ENCODE data around the gene DBP. TPM values are rescaled to one million over a fixed set of nuclear protein-coding genes. Genes with fewer than 3 reads are reported as not detected.

The DBP gene
- polyA plus RNA-seq, 3 donors = 12.8 to 22.3 (median 17.5) TPM

DNA sequence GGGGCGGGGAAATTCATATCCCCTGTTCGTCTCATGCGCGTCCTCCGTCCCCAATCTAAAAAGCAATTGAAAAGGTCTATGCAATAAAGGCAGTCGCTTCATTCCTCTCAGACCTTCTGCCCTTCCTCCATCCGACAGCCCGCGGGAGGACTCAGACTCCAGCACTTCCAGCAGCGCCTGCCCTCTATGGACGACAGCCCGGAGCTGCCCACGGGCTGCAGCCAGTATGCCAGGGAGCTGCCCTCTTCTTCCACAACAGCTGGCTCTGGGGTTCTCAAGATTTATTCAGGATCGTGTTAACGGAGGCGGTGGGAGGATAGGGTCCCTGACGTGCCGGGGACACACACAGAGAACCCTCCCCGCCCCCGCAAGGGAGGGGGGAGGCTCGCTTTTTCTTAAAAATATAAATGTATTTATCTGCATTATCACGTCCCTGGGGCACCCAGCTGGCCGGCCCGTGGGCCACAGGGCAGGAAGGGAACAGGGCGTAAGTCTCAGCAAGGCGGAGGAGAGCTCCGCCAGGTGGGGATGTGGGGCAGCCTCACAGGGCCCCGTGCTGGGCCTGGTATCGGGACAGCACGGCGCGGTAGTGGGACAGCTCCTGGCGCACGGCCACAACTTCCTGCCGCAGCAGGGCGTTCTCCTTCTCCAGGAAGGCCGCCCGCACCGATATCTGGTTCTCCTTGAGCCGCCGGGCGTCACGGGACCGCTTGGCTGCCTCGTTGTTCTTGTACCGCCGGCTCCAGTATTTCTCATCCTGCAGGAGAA lies 6.7 kb downstream of the DBP start:
- H3K27ac ChIP-seq (ENCODE audit: low read depth in 1 of 2, low read length in 2 of 2) = peak overlapping the region; percentile 52 to 62

DNA sequence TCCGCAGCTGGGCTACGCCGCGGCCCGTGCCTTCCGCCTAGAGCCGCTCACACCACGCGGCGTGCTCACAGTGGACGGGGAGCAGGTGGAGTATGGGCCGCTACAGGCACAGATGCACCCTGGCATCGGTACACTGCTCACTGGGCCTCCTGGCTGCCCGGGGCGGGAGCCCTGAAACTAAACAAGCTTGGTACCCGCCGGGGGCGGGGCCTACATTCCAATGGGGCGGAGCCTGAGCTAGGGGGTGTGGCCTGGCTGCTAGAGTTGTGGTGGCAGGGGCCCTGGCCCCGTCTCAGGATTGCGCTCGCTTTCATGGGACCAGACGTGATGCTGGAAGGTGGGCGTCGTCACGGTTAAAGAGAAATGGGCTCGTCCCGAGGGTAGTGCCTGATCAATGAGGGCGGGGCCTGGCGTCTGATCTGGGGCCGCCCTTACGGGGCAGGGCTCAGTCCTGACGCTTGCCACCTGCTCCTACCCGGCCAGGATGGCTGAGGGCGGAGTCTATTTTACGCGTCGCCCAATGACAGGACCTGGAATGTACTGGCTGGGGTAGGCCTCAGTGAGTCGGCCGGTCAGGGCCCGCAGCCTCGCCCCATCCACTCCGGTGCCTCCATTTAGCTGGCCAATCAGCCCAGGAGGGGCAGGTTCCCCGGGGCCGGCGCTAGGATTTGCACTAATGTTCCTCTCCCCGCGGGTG lies 7.4 kb downstream of the DBP start:
- WGBS (ENCODE audit: insufficient coverage) = 86% methylated on average over 44 of the region's 48 CpGs
- no peak overlapping the region for H3K9ac ChIP-seq (ENCODE audit: insufficient read depth, low read length, poor library complexity, severe bottlenecking)
- H3K27ac ChIP-seq (ENCODE audit: low read depth in 1 of 2, low read length in 2 of 2) = no peak overlapping the region
- H4K20me1 ChIP-seq (ENCODE audit: insufficient read depth, low read length) = peaks cover 39% of the 10 kb centered on the region
- no peak for DNase-seq
- H3K27me3 Mint-ChIP-seq (ENCODE audit: low read depth in 3 of 3) = no peaks in the 10 kb centered on the region
- no peak overlapping the region for H2AFZ ChIP-seq (ENCODE audit: insufficient read depth, low read depth, low read length, poor library complexity, severe bottlenecking)
- H3K4me3 Mint-ChIP-seq = no peak overlapping the region
- H3K27ac Mint-ChIP-seq = peak overlapping the region in 2 of 7 donors; percentile 18 to 68
- H3K36me3 ChIP-seq (replicated peaks in 1 of 2; ENCODE audit: control insufficient read depth in 1 of 2, insufficient read depth in 2 of 2, low read length in 2 of 2) = peaks cover 27 to 55% of the 10 kb centered on the region in 2 donors
- H3K9me3 ChIP-seq (replicated peaks in 1 of 2; ENCODE audit: control insufficient read depth in 1 of 2, insufficient read depth in 1 of 2, low read length in 2 of 2) = no peaks in the 10 kb centered on the region
- peaks cover 63 to 70% of the 10 kb centered on the region in 2 donors for H3K4me1 ChIP-seq (ENCODE audit: control insufficient read depth in 1 of 2, insufficient read depth in 2 of 2, low read length in 2 of 2)
- H3K4me3 ChIP-seq (replicated peaks in 1 of 3; ENCODE audit: low read depth in 2 of 3, low read length in 3 of 3) = no peak overlapping the region
- H3K79me2 ChIP-seq (ENCODE audit: insufficient read depth, low read length) = peaks cover 20% of the 10 kb centered on the region
- H3K4me1 Mint-ChIP-seq = peaks cover 56% of the 10 kb centered on the region
- H3K9me3 Mint-ChIP-seq = peaks cover 0 to 3% (median 0%) of the 10 kb centered on the region in 7 donors
- intact Hi-C loops (cut with micrococcal nuclease) = loop anchor here in 1 of 2 donors (10.0 kb wide), 2 partner anchors 305 to 335 kb away; partner anchors contain the start of genes EMP3 and FTL
- H3K36me3 Mint-ChIP-seq = peaks cover 30 to 51% of the 10 kb centered on the region in 2 donors
- H3K4me2 ChIP-seq (replicated peaks; ENCODE audit: extremely low read depth, low read length, poor library complexity, severe bottlenecking) = no peak overlapping the region
- no peaks in the 10 kb centered on the region for H3K27me3 ChIP-seq (ENCODE audit: control insufficient read depth in 2 of 2, insufficient read depth in 2 of 2, low read length in 2 of 2)
- TF ChIP-seq, protein P1, sequence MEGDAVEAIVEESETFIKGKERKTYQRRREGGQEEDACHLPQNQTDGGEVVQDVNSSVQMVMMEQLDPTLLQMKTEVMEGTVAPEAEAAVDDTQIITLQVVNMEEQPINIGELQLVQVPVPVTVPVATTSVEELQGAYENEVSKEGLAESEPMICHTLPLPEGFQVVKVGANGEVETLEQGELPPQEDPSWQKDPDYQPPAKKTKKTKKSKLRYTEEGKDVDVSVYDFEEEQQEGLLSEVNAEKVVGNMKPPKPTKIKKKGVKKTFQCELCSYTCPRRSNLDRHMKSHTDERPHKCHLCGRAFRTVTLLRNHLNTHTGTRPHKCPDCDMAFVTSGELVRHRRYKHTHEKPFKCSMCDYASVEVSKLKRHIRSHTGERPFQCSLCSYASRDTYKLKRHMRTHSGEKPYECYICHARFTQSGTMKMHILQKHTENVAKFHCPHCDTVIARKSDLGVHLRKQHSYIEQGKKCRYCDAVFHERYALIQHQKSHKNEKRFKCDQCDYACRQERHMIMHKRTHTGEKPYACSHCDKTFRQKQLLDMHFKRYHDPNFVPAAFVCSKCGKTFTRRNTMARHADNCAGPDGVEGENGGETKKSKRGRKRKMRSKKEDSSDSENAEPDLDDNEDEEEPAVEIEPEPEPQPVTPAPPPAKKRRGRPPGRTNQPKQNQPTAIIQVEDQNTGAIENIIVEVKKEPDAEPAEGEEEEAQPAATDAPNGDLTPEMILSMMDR (IDR thresholded peaks at IDR 0.05) = no peak

More for the DNA sequence above, 6.7 kb downstream of the DBP start:
- H3K4me2 ChIP-seq (replicated peaks; ENCODE audit: extremely low read depth, low read length, poor library complexity, severe bottlenecking) = peak overlapping the region; percentile 69
- peak overlapping the region; percentile 25 for H3K9ac ChIP-seq (ENCODE audit: insufficient read depth, low read length, poor library complexity, severe bottlenecking)
- H4K20me1 ChIP-seq (ENCODE audit: insufficient read depth, low read length) = peaks cover 36% of the 10 kb centered on the region
- H3K36me3 ChIP-seq (replicated peaks in 1 of 2; ENCODE audit: control insufficient read depth in 1 of 2, insufficient read depth in 2 of 2, low read length in 2 of 2) = peaks cover 27 to 51% of the 10 kb centered on the region in 2 donors
- peak in 2 of 3 donors; percentile 45 to 54 for DNase-seq
- intact Hi-C loops (cut with micrococcal nuclease) = loop anchor here in 1 of 2 donors (10.0 kb wide), 2 partner anchors 306 to 334 kb away; partner anchors contain the start of genes EMP3 and FTL
- 19% methylated on average over 27 of the region's 47 CpGs for WGBS (ENCODE audit: insufficient coverage)
- Mint-ChIP-seq H3K27ac (peak overlapping the region; percentile 8 to 87 (median 81)), H3K9me3 (peaks cover 0 to 3% (median 0%) of the 10 kb centered on the region in 7 donors), H3K36me3 (peaks cover 27 to 48% of the 10 kb centered on the region in 2 donors), H3K4me1 (peaks cover 57% of the 10 kb centered on the region), H3K27me3 (ENCODE audit: low read depth in 3 of 3) (no peaks in the 10 kb centered on the region), H3K4me3 (peak overlapping the region; percentile 37 to 67)
- H3K27me3 ChIP-seq (ENCODE audit: control insufficient read depth in 2 of 2, insufficient read depth in 2 of 2, low read length in 2 of 2) = no peaks in the 10 kb centered on the region
- H3K79me2 ChIP-seq (ENCODE audit: insufficient read depth, low read length) = peaks cover 23% of the 10 kb centered on the region
- H2AFZ ChIP-seq (ENCODE audit: insufficient read depth, low read depth, low read length, poor library complexity, severe bottlenecking) = no peak overlapping the region
- peaks cover 68 to 76% of the 10 kb centered on the region in 2 donors for H3K4me1 ChIP-seq (ENCODE audit: control insufficient read depth in 1 of 2, insufficient read depth in 2 of 2, low read length in 2 of 2)
- no peaks in the 10 kb centered on the region for H3K9me3 ChIP-seq (replicated peaks in 1 of 2; ENCODE audit: control insufficient read depth in 1 of 2, insufficient read depth in 1 of 2, low read length in 2 of 2)
- TF ChIP-seq, protein P1 (IDR thresholded peaks at IDR 0.05) = peak; percentile 21
- peak overlapping the region in 1 of 3 experiments; percentile 59 for H3K4me3 ChIP-seq (replicated peaks in 1 of 3; ENCODE audit: low read depth in 2 of 3, low read length in 3 of 3)

All from CD14-positive monocyte (primary cell).